ENCODE data around the gene RIPPLY3.

Gene RIPPLY3, protein sequence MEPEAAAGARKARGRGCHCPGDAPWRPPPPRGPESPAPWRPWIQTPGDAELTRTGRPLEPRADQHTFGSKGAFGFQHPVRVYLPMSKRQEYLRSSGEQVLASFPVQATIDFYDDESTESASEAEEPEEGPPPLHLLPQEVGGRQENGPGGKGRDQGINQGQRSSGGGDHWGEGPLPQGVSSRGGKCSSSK

DNA sequence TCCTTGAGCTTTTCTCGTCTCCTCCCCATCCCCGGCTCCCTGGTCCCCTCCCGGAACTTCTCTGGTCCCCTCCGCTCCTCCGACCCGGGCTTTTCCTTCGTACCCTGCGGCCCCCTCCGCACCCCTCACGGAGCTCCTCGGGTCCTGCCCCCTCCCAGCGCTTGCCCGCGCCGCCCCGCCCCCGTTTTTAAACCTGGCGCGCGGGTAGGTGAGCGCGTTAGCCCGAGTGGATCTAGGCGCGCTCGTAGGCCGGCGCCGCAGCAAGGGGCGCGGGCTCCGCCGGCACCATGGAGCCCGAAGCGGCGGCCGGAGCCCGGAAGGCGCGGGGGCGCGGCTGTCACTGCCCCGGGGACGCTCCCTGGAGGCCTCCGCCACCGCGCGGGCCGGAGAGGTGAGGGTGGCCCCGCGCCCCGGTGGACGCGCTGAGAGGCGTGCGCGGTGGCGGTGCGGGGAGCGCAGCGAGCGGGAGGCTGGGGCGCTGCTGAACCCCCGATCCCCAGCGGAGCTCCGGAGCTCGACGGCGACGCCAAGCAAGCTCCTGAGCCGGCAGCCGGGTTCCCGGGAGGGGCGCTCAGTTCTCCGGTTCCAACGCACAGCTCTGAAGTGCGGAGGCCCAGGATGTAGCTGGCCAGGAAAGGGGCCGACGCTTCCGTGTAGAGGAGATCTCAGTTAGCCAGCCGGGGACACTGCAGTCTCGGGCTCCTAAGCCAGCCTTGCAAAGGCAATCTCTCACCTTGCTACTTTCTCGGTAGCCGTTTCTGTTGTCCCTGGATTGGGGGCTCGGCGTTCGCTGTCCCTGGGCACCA is at the start of gene RIPPLY3:
RIPPLY3 (plus strand) TSS at position 217 of the 806 bp plus-strand sequence; CDS start at position 288, 71 bp downstream.
- TF ChIP-seq YY1 (IDR thresholded peaks at IDR 0.05; ENCODE audit: low read depth) (no peak), TAF1 (IDR thresholded peaks at IDR 0.05; ENCODE audit: low read depth) (no peak), TEAD4 (IDR thresholded peaks at IDR 0.05) (no peak), FOXM1 (IDR thresholded peaks at IDR 0.05; ENCODE audit: borderline replicate concordance, low read depth) (no peak), EP300 (IDR thresholded peaks at IDR 0.05; ENCODE audit: borderline replicate concordance) (no peak), EGR1 (IDR thresholded peaks at IDR 0.05) (no peak), CREB1 (IDR thresholded peaks at IDR 0.05; ENCODE audit: low read depth) (no peak), CEBPB (IDR thresholded peaks at IDR 0.05) (no peak), RAD21 (IDR thresholded peaks at IDR 0.05; ENCODE audit: low read depth) (no peak), NFIC (IDR thresholded peaks at IDR 0.05) (no peak), TCF12 (IDR thresholded peaks at IDR 0.05; ENCODE audit: low read depth) (no peak), ZBTB7A (IDR thresholded peaks at IDR 0.05; ENCODE audit: low read depth) (no peak)
- TF ChIP-seq, protein P1, sequence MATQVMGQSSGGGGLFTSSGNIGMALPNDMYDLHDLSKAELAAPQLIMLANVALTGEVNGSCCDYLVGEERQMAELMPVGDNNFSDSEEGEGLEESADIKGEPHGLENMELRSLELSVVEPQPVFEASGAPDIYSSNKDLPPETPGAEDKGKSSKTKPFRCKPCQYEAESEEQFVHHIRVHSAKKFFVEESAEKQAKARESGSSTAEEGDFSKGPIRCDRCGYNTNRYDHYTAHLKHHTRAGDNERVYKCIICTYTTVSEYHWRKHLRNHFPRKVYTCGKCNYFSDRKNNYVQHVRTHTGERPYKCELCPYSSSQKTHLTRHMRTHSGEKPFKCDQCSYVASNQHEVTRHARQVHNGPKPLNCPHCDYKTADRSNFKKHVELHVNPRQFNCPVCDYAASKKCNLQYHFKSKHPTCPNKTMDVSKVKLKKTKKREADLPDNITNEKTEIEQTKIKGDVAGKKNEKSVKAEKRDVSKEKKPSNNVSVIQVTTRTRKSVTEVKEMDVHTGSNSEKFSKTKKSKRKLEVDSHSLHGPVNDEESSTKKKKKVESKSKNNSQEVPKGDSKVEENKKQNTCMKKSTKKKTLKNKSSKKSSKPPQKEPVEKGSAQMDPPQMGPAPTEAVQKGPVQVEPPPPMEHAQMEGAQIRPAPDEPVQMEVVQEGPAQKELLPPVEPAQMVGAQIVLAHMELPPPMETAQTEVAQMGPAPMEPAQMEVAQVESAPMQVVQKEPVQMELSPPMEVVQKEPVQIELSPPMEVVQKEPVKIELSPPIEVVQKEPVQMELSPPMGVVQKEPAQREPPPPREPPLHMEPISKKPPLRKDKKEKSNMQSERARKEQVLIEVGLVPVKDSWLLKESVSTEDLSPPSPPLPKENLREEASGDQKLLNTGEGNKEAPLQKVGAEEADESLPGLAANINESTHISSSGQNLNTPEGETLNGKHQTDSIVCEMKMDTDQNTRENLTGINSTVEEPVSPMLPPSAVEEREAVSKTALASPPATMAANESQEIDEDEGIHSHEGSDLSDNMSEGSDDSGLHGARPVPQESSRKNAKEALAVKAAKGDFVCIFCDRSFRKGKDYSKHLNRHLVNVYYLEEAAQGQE (IDR thresholded peaks at IDR 0.05; ENCODE audit: low read depth) = no peak
- TF ChIP-seq, protein P2, sequence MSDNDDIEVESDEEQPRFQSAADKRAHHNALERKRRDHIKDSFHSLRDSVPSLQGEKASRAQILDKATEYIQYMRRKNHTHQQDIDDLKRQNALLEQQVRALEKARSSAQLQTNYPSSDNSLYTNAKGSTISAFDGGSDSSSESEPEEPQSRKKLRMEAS (IDR thresholded peaks at IDR 0.05) = no peak
- TF ChIP-seq, protein P3, sequence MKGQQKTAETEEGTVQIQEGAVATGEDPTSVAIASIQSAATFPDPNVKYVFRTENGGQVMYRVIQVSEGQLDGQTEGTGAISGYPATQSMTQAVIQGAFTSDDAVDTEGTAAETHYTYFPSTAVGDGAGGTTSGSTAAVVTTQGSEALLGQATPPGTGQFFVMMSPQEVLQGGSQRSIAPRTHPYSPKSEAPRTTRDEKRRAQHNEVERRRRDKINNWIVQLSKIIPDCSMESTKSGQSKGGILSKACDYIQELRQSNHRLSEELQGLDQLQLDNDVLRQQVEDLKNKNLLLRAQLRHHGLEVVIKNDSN (IDR thresholded peaks at IDR 0.05) = no peak

DNA sequence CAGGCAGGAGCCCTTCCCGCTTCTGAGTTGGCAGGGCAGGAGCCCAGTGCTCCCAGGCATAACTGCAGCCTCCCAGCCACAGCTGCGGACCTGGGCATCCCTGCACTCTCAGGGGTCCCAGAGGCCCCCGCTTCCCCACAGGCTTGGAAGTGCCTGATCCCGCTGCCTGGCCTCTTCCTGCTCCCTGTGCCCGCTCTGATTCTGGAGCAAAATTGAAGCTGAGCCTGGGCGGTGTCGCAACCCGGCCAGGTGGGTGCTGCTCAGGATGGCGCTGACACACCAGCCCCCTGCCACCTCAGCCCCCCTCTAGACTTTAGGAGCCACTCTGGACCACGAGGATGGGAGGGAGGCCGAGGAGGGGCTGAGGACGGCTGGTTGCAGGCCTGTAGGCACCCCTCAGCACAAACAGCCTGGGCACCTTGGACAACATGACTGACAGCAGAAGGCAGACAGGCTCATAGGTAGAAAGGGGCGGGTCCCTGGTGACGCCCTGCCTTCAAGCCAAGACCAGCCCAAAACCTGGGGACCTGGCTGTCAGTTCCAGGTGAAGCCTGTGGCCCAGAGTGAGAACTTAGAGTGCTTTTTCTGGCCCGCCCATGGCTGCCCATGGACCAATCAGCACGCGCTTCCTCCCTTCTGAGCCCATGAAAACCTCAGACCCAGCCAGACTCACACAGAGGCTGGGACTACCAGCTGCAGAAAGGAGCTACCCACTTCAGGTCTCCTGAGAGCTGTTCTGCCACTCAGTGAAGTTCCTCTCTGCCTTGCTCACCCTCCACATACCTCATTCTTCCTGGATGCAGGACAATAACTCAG is 47.3 kb upstream of the RIPPLY3 start:
- TF ChIP-seq, protein P3 (IDR thresholded peaks at IDR 0.05) = no peak
- TF ChIP-seq RAD21 (IDR thresholded peaks at IDR 0.05; ENCODE audit: low read depth) = no peak

DNA sequence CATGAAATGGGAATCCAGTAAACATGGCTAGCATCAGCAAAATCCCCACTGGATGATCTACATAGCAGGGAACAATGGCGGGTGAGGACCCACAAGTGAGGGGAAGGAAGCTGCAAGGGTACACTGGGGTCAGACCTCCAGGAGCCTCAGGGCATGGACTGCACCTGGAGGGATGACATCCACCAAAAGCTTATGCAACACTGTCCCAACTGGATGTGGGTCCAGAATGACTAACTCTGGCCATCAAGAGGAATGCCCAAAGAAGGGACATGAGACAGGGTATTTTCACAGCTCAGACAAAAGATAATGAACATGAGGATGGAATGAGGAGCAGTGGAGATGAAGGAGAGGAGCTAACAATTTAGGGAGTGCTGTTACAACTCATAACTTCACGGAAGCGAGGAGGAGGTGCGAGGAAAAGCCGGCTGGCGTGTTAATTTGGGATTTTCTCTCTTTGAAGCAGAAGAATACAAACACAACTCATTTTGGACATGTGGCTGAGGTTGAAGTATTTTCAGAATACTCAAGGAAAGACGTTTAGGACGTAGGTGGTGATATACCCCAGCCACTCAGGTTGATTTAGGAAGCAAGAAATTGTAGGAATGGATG is 45.7 kb upstream of the RIPPLY3 start:
- no peak for TF ChIP-seq ZBTB7A (IDR thresholded peaks at IDR 0.05; ENCODE audit: low read depth)
- TF ChIP-seq RAD21 (IDR thresholded peaks at IDR 0.05; ENCODE audit: low read depth) = no peak
- TF ChIP-seq EGR1 (IDR thresholded peaks at IDR 0.05) = no peak
- no peak for TF ChIP-seq NFIC (IDR thresholded peaks at IDR 0.05)

DNA sequence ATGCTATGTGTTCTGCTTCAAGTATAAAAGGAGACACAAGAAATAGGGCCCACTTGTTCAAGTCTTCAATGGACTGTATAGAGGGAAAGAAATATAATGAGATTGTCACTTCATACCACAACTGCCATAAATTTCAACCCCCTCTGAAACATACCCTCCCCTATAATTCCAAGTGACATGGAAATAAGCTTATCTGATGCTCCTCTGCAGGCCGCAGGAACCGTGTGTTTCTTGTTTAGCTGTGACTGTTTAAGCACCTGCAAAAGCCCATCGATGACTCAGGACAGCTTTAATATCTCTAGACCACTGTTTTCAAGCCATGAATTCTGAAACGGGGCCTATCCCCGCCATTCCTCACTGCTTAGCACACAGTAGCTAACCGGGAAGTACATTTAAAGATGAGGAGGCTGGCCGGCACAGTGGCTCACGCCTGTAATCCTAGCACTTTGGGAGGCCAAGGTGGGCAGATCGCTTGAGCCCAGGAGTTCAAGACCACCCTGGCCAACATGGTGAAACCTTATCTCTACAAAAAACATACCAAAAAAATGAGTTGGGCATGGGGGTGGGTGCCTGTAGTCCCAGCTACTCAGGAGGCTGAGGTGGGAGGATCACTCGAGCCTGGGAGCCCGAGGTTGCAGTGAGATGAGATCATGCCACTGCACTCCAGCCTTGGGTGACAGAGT is 44.3 kb upstream of the RIPPLY3 start:
- no peak for TF ChIP-seq CREB1 (IDR thresholded peaks at IDR 0.05; ENCODE audit: low read depth)
- TF ChIP-seq, protein P2 (IDR thresholded peaks at IDR 0.05) = no peak
- TF ChIP-seq TAF1 (IDR thresholded peaks at IDR 0.05; ENCODE audit: low read depth) = no peak
- TF ChIP-seq, protein P1 (IDR thresholded peaks at IDR 0.05; ENCODE audit: low read depth) = no peak

DNA sequence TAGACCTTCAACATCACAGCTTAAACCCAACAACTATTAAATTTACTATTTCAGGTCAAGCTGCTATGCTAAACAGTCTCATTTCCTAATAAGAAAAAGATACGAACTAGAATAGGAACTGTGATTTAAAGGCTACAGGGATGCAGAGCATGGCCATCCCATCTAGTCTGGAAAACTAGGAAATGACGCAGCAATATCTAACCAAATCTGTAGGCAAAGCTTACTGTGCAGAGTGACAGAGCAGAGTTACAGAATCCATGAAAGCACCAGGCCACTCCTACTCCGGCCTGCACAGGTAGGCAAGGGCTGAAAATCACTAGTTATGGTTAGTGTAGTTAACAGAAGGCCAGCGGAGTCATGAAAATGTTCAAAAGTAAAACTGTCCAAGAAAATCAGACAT is 42.1 kb upstream of the RIPPLY3 start:
- TF ChIP-seq TCF12 (IDR thresholded peaks at IDR 0.05; ENCODE audit: low read depth) (no peak), RAD21 (IDR thresholded peaks at IDR 0.05; ENCODE audit: low read depth) (no peak), YY1 (IDR thresholded peaks at IDR 0.05; ENCODE audit: low read depth) (no peak), EP300 (IDR thresholded peaks at IDR 0.05; ENCODE audit: borderline replicate concordance) (no peak), ZBTB7A (IDR thresholded peaks at IDR 0.05; ENCODE audit: low read depth) (no peak), EGR1 (IDR thresholded peaks at IDR 0.05) (no peak), CREB1 (IDR thresholded peaks at IDR 0.05; ENCODE audit: low read depth) (no peak), TEAD4 (IDR thresholded peaks at IDR 0.05) (no peak), NFIC (IDR thresholded peaks at IDR 0.05) (no peak), FOXM1 (IDR thresholded peaks at IDR 0.05; ENCODE audit: borderline replicate concordance, low read depth) (no peak), CEBPB (IDR thresholded peaks at IDR 0.05) (no peak), TAF1 (IDR thresholded peaks at IDR 0.05; ENCODE audit: low read depth) (no peak)
- TF ChIP-seq, protein P3 (IDR thresholded peaks at IDR 0.05) = no peak
- TF ChIP-seq, protein P1 (IDR thresholded peaks at IDR 0.05; ENCODE audit: low read depth) = no peak
- TF ChIP-seq, protein P2 (IDR thresholded peaks at IDR 0.05) = no peak
